Endodermal cell (in vitro differentiated cells): ENCODE results near the gene BAIAP3. TPM values are rescaled to one million over a fixed set of nuclear protein-coding genes. Genes with fewer than 3 reads are reported as not detected.

Experiments
- DNase-seq: peaks from one replicate; pipeline ENCODE4 v3.0.0-alpha.2; 2017
- H3K27ac ChIP-seq: 2 replicates; pipeline ENCODE4 v1.5.1; 2013; ENCODE audit warnings: mild to moderate bottlenecking, low read depth, low read length, moderate library complexity
- H3K27me3 ChIP-seq: 2 replicates; pipeline ENCODE4 v1.6.1; 2013; ENCODE audit warnings: mild to moderate bottlenecking, low read length, moderate library complexity; ENCODE audit not compliant: insufficient read depth, control insufficient read depth, poor library complexity, severe bottlenecking
- H3K36me3 ChIP-seq: 2 replicates; pipeline ENCODE4 v1.7.0; 2013; ENCODE audit warnings: mild to moderate bottlenecking, low read length, moderate library complexity; ENCODE audit not compliant: control insufficient read depth, insufficient read depth
- H3K4me1 ChIP-seq: one replicate; pipeline ENCODE4 v1.7.0; 2013; ENCODE audit warnings: low read length; ENCODE audit not compliant: control insufficient read depth, insufficient read depth
- H3K4me3 ChIP-seq: 2 replicates; pipeline ENCODE4 v1.5.1; 2013; ENCODE audit warnings: mild to moderate bottlenecking, low read length, moderate library complexity
- H3K9ac ChIP-seq: 2 replicates; pipeline ENCODE4 v1.6.1; 2013; ENCODE audit warnings: mild to moderate bottlenecking, low read length, moderate library complexity; ENCODE audit not compliant: poor library complexity, severe bottlenecking; ENCODE audit errors: extremely low read depth
- H3K9me3 ChIP-seq: 2 replicates; pipeline ENCODE4 v1.6.1; 2013; ENCODE audit warnings: mild to moderate bottlenecking, low read length, moderate library complexity; ENCODE audit not compliant: control insufficient read depth
- H3K27ac Mint-ChIP-seq: 2 replicates; pipeline ENCODE4 v1.8.0; 2020; ENCODE audit warnings: mixed read lengths
- H3K27me3 Mint-ChIP-seq: 2 replicates; pipeline ENCODE4 v1.8.0; 2021; ENCODE audit warnings: mild to moderate bottlenecking, mixed read lengths; ENCODE audit not compliant: insufficient read depth
- H3K36me3 Mint-ChIP-seq: 2 replicates; pipeline ENCODE4 v1.8.0; 2020; ENCODE audit warnings: low read depth, mixed read lengths
- H3K4me1 Mint-ChIP-seq: 2 replicates; pipeline ENCODE4 v1.8.0; 2020; ENCODE audit warnings: mixed read lengths
- H3K4me3 Mint-ChIP-seq: 2 replicates; pipeline ENCODE4 v1.8.0; 2020; ENCODE audit warnings: mild to moderate bottlenecking, moderate library complexity, mixed read lengths
- H3K9me3 Mint-ChIP-seq: 2 replicates; pipeline ENCODE4 v1.8.0; 2020; ENCODE audit warnings: mild to moderate bottlenecking, mixed read lengths
- CTCF ChIP-seq: fragments of 200-600 bp; sonication (generic); conservative IDR thresholded peaks from 2 replicates; pipeline ENCODE4 v1.5.0; 2021; ENCODE audit warnings: antibody characterized with exemption, mild to moderate bottlenecking
- WGBS, 2 experiments: methylation state at CpG; one replicate each; pipeline versions ENCODE4 v1.1.5 to v1.1.7; 2013; ENCODE audit warnings: missing lambda C conversion rate in 2 of 2, mixed read lengths in 1 of 2; ENCODE audit not compliant: insufficient coverage in 1 of 2, insufficient read length in 1 of 2; 5-methylcytosine and 5-hydroxymethylcytosine counted together
- total RNA-seq, 2 donors: library from RNA; stranded (reverse); fragmentation: NEBNext Ultra II Directional in 1 of 2; extraction: Animal tissue kit (Norgen Biotek cat#: 25700) in 1 of 2; gene quantifications; 2 replicates in 1 of 2; 3 replicates in 1 of 2; pipeline ENCODE4 v1.2.1, GENCODE V29; 2021

BAIAP3 gene
- total RNA-seq, 2 donors from 2014 or later, result 25.0 to 43.5 TPM

- Histone ChIP-seq H3K27ac (no peak overlapping the region), H3K4me1 (no peaks in the 10 kb centered on the region), H3K36me3 (peaks cover 48% of the 10 kb centered on the region), H3K4me3 (no peak overlapping the region), H3K27me3 (no peaks in the 10 kb centered on the region), H3K9ac (no peak overlapping the region), H3K9me3 (no peaks in the 10 kb centered on the region)
- Mint-ChIP-seq H3K9me3 (no peaks in the 10 kb centered on the region), H3K36me3 (peaks cover 46% of the 10 kb centered on the region), H3K4me1 (peaks cover 11% of the 10 kb centered on the region), H3K4me3 (no peak overlapping the region), H3K27ac (no peak overlapping the region), H3K27me3 (no peaks in the 10 kb centered on the region)
- TF ChIP-seq CTCF, result no peak
- 96 to 98% methylated on average over 14 to 15 of the region's 15 CpGs for WGBS, 2 experiments
- no peak for DNase-seq
Observed at GRCh38 chr16:1312903-1313302, 20.5 kb upstream of the BAIAP3 start.

DNA sequence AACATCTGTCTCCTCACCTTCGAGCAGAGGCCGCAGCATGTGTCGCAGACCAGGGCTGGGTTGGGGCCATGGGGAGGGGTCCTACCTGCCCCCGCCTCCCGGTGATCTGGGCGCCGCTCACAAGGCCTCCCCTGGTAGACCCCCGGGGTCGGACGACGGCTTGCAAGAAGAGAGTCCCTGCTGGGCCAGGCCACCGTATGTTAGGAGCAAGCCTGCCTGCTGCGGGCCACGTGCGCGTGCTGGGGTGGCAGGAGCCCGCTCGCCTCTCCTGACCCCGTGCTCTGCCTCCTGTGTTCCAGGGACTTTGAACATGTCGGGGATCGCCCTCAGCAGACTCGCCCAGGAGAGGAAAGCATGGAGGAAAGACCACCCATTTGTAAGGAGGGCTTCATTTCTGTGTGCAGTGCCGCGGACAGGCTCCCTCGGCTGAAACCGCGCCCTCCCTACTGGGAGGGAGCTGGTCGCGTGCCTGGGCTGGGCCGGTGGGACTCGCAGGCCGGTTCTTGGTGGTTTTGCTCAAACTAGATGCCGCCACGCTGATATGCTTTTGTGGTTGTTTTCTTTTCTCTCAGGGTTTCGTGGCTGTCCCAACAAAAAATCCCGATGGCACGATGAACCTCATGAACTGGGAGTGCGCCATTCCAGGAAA lies 19.6 kb upstream of the BAIAP3 start:
- Mint-ChIP-seq H3K4me3 (no peak overlapping the region), H3K9me3 (no peaks in the 10 kb centered on the region), H3K36me3 (peaks cover 55% of the 10 kb centered on the region), H3K27ac (peak overlapping the region; percentile 64), H3K27me3 (no peaks in the 10 kb centered on the region), H3K4me1 (peaks cover 11% of the 10 kb centered on the region)
- no peak overlapping the region for H3K4me3 ChIP-seq
- H3K9ac ChIP-seq, result no peak overlapping the region
- 93 to 97% methylated on average over 25 to 38 of the region's 38 CpGs for WGBS, 2 experiments
- H3K4me1 ChIP-seq, result no peaks in the 10 kb centered on the region
- TF ChIP-seq CTCF, result no peak
- no peaks in the 10 kb centered on the region for H3K9me3 ChIP-seq
- H3K27me3 ChIP-seq, result no peaks in the 10 kb centered on the region
- H3K36me3 ChIP-seq, result peaks cover 58% of the 10 kb centered on the region
- no peak overlapping the region for H3K27ac ChIP-seq
- no peak for DNase-seq

DNA sequence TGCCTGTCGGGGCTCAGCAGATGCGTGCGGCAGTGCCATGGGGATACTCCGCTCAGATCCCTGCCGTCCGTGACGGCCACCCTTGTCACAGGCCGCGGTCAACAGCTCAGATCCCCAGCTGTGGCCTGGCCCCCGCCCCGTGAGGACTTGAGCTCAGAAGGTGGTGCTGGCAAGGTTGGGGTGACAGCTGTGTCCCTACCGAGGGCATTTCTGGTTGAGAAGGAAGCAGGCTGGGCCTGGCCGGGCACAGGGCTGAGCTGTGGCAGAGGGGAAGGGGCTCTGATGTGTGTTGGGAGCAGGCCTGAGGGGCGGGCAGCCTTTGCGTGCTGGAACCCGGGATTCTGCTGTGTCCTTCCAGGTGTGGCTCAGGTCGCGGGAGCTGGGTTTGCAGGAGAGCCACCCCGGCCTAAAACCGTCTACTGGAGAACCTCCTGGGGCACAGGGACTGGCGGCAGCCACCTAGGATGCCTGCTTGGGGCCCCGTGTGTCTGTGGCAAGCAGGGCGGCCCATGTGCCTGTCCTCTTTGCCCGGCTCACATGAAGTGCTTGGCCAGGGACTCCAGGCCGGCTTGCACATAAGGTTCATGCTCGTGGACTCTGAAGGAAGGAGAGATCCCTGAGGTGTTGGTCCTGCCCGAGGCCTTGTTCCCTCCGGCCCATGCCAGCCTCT lies 18.9 kb upstream of the BAIAP3 start:
- H3K36me3 ChIP-seq, result peaks cover 65% of the 10 kb centered on the region
- H3K4me1 Mint-ChIP-seq, result peaks cover 11% of the 10 kb centered on the region
- H3K4me3 Mint-ChIP-seq, result no peak overlapping the region

More for the DNA sequence above, 18.9 kb upstream of the BAIAP3 start:
- Mint-ChIP-seq H3K27me3 (no peaks in the 10 kb centered on the region), H3K27ac (peak overlapping the region; percentile 64), H3K36me3 (peaks cover 61% of the 10 kb centered on the region), H3K9me3 (no peaks in the 10 kb centered on the region)
- WGBS, 2 experiments, result 91 to 94% methylated on average over 11 to 28 of the region's 28 CpGs
- Histone ChIP-seq H3K4me1 (no peaks in the 10 kb centered on the region), H3K27ac (no peak overlapping the region), H3K27me3 (no peaks in the 10 kb centered on the region), H3K4me3 (no peak overlapping the region), H3K9me3 (no peaks in the 10 kb centered on the region), H3K9ac (no peak overlapping the region)
- no peak for DNase-seq
- no peak for TF ChIP-seq CTCF
